Left renal cortex interstitium (tissue), 4 donors: ENCODE data around the gene WFDC1. TPM values are rescaled to one million over a fixed set of nuclear protein-coding genes. Genes with fewer than 3 reads are reported as not detected.

Source experiments
- DNase-seq, 4 donors: peaks; one replicate each; pipeline ENCODE4 v3.0.0-alpha.2; 2013; ENCODE audit warnings: low read depth in 4 of 4, low spot score in 2 of 4, missing footprints in 1 of 4
- polyA plus RNA-seq, 4 donors: library from polyadenylated mRNA; unstranded; fragments of 120-200 nt; gene quantifications; one replicate each; pipeline ENCODE4 v1.2.1, GENCODE V29; 2013; ENCODE audit not compliant: insufficient read length in 4 of 4

WFDC1 gene
- polyA plus RNA-seq, result 1 to 10 TPM; 3.1 to 4.3 (median 3.6) TPM

DNA sequence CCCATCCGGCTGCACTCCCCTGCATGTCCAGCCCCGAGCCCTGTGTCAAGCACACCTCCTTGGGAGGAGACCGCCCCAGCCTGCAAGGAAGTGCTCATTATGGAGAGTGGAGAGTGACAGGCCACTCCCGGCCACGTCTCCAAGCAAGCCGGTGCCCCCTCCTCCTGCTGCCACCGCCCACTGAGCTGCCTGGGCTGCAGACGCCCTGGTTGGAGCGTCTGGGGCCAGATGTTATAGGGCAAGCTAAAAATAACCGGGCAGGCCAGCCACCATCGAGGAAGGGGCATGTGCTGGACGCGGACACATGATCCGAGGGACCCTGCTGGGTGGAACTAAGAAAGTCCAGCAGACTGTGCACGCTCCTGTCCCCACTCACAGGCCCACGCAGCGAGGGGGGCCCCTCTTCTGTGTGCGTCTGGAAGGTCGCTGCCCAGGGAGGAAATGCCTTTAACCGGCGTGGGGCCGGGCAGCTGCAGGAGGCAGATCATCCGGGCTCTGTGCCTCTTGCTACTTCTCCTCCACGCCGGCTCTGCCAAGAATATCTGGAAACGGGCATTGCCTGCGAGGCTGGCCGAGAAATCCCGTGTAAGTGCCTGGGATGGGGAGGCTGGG, at the start of gene WFDC1:
Gene WFDC1 (plus strand): TSS at position 348 of the 612 bp plus-strand sequence. CDS start 94 bp downstream, at position 442.
- DNase-seq, result no peak

DNA sequence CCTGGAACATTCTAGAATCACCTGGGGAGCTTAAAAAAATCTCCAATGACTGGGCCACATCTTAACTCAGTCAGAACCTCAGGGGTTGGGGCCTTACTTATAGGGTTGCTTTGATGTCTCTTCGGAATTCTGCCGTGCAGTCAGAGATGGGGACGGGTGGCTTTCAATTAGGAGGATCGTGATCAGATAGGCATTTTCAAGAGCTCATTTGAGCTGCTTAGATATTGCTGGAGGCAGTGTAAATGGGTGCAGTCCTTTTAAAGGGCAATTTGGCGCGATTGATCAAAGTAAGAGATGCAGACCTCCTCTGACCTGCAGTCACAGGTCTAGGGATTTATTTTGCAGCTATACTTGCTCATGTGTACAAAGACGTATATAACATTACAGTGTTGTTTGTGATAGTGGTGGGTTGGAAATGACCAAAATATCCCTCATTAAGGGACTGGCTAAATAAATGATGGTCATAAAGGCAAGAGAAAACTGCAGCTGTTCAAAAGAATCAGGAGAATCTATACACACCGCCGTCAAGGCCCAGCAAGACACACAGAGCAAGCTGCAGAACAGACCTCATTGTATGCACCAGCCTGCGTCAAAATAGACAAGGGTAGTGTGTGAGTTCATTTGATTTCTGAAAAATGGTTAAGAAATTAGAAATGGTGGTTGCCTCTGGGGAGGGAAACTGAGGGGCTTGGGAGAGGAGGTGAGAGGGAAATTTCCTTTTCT, 48.6 kb upstream of the WFDC1 start:
- no peak for DNase-seq

- no peak for DNase-seq
These were observed 48.0 kb upstream of the WFDC1 start for GRCh38 chr16:84246679-84247077.

DNA sequence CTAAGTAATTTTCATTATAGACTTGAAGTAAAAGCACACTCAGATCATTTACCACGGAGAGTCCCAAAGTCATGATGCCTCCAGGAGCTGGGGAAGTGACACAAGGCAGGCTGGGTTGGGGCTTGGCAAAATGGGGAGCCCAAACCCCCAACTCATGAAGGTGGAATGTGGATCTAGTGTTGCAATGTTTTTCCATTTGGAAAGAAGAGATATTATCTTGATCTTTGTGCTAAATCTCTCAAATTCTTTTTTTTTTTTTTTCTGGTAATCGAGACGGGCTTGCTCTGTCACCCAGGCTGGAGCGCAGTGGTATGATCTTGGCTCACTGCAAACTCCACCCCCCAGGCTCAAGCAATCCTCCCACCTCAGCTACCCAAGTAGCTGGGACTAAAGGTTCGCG, 47.3 kb upstream of the WFDC1 start:
- no peak for DNase-seq

- DNase-seq, result no peak
These were observed 46.8 kb upstream of the WFDC1 start for GRCh38 chr16:84247844-84248243.

- DNase-seq, result no peak
These were observed 42.5 kb upstream of the WFDC1 start for GRCh38 chr16:84252184-84252583.

DNA sequence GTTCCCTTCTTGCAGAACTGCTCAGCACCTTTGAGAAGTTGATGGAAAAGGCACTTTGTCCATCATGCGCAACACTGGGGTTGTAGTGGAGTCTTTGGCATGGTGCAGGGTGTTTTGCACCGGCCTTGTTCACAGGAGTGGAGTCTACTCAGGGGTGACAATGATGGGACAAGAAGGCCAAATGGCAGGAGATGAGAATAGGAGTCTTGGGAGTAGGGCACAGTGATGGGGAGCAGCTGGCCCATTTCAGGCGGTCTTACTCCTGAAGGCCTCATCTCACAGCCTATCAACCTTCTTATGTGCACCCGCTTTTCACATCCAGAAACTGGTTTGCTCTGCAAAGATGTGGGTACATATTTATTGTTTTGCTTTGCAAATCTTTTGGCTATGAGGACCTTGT, 41.5 kb upstream of the WFDC1 start:
- no peak for DNase-seq

GRCh38 chr16:84254062-84254461, 40.6 kb upstream of the WFDC1 start:
- no peak for DNase-seq

GRCh38 chr16:84255050-84255810, 39.4 kb upstream of the WFDC1 start:
- DNase-seq, result no peak

DNA sequence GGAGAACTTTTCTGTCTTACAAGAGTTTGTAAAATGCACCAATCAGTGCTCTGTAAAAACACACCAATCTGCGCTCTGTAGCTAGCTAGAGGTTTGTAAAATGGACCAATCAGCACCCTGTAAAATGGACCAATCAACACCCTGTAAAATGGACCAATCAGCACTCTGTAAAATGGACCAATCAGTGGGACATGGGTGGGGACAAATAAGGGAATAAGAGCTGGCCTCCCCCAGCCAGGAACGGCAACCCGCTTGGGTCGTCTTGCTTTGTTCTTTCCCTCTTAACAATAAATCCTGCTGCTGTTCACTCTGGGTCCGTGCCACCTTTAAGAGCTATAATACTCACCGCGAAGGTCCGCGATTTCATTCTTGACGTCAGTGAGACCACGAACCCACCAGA, 36.4 kb upstream of the WFDC1 start:
- no peak for DNase-seq

DNA sequence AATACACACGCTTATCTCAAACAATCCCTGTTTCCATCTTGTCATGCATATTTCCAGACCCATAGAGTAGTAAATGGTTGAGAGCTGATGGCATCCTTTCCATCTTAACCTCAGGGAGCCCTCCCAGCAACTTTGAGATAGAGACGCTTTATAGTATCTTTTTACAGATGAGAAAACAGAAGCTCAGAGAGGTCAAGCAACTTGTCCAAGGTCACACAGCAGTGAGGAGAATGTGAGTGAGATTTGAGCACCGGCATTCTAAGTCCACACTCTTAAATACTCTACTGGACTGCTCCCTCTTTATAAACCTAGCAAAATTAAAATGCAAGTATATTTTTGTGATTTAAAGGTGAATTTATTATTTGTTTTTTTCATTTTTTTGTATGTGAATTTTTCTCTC, 35.0 kb upstream of the WFDC1 start:
- DNase-seq, result no peak

GRCh38 chr16:84260766-84261554, 33.7 kb upstream of the WFDC1 start:
- no peak for DNase-seq

DNA sequence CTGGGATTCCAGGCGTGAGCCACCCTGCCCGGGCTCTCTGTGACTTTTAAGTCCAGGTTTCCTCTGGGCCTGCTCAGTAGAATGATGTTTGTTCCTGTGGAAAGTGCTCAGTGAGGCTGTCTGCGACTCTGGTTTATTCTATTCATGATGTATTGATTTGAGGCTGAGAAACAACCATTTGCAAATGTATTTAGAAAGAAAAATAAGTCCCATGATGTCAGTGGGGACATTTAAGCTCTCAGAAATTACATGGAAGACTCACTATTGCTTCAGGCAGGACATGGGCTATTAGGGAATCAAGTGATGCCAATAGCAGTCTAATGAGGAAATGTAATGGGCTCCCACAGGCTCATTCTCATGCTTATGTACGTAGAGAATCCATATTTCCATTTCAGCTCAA, 32.6 kb upstream of the WFDC1 start:
- no peak for DNase-seq

- DNase-seq, result no peak
These were observed 31.7 kb upstream of the WFDC1 start for GRCh38 chr16:84262939-84263338.

DNA sequence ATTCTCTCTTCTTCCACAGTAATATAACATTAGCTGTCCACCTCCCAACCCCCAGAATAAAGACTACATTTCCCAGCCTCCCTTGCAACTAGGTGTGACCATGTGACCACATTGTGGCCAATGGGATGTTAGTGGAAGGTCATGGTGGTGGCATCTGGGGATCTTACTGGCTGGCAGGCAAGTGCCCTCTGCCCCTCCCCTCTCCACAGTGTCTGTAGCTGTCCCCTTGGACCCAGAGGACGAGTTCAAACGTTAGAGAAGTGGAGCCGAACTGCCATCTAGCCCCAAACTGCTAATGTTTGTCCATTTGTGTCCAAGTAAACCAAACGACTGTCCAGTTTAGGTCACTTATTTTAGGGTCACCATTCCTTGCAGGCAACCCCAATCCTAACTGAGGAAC, 28.2 kb upstream of the WFDC1 start:
- no peak for DNase-seq

DNA sequence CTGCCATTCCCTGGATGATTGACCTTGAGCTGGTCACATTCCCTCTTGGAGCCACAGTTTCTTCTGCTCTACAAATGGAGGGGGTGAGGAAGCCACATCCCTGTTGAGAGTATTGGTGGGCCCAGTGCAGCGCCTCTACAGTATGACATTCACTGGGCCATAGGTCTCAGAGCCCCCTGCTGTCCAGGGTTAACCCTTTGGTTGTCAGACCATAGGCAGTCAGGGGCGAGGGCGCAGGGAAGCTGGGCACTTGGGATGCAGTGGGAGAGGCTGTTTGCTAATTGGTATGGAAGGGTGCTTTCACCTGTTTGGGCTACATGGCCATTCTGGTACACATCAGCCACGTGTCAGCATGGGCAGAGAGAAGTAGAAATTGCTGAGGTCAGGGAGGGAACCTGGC, 27.3 kb upstream of the WFDC1 start:
- DNase-seq, result no peak

DNA sequence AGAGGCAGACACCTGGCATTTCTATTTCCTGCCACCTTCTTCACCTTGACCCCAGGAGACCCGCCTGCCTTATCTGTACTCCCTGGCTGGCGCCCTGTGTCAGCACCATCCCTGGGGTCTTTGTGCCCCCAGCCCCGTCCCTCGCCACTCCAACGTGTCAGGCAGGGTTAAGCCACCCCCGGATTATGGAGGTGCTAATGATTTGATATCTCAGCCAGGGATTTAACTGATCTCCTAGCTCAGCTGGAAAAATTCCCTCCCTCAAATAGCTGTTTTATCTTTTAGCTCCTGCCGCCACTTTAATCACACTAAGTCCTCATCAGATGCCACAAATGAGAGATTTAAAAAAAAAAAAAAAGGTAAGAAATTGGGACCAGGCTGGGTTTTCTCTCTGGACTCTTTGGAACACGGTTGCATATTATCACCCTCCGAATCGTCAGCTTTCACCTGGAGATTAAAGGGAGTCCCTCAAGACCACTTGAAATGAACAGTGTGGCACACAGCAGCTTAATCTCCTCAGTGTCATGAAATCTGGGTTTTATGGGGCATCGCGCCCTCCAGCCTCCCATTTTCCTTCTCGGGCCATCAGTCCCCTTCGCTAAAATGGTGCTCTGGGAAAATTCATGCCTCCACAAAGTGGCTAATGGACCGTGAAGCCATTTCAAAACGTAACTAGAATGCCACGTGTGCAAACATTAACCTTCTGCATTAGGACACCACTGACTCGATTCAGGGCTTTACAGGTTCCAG, 26.2 kb upstream of the WFDC1 start:
- DNase-seq, result peak in 2 of 4 donors; percentile 59 to 76

DNA sequence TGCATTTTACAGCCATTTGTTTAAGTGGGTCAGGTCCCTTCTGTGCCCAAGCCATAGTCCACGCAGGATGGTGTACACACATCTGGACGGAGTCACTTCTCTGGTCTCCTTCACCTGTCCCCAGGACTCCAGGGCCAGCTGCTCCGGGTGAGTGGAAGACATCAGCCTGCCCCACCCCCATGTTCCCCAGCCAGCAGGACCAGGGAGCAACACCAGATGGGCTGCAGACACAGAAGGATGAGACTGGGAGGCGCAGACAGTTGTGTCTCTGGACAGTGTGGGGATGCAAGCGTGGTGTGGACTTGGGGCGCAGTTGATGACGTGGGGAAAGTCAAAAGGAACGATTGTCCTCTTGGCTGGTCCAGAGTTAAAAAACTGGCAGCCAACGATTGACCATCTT, 24.6 kb upstream of the WFDC1 start:
- DNase-seq, result no peak

GRCh38 chr16:84270531-84270930, 24.1 kb upstream of the WFDC1 start:
- no peak for DNase-seq

DNA sequence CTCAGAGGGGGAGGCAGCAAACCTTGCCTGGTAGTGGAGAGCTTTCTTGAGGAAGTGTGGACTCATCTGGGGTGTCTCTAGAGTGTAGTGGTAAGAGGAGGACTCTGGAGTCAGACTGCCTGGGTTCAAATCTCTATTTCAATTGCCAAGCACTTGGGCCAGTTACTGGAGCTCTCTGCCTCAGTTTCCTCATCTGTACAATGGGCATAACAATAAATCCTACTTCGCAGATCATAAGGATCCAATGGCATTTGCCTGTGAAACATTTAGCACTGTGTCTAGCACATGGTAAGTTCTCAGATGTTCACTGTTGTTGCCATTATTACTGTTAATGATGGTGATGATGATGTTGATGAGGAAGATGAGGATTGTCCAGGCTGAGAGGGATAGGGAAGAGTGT, 23.6 kb upstream of the WFDC1 start:
- DNase-seq, result no peak
